Tibial artery (tissue), 4 donors: ENCODE data around the gene ACSM4.

Source experiments
- DNase-seq, 2 donors: peaks; one replicate each; pipeline ENCODE4 v3.0.0-alpha.2; 2019
- H3K27ac ChIP-seq, 2 donors: fragments of 200-600 bp; sonication (generic) in 1 of 2; 1 replicate in 1 of 2; 2 replicates in 1 of 2; pipeline ENCODE4 v1.5.1; 2018 to 2019; ENCODE audit warnings: mild to moderate bottlenecking in 1 of 2
- H3K27me3 ChIP-seq, 2 donors: fragments of 200-600 bp; sonication (generic) in 1 of 2; one replicate each; pipeline versions ENCODE4 v1.5.1 to v1.6.0; 2016 to 2019
- H3K36me3 ChIP-seq, 3 donors: fragments of 200-600 bp; sonication (generic) in 2 of 3; one replicate each; pipeline ENCODE4 v1.5.1; 2016 to 2019; ENCODE audit warnings: mild to moderate bottlenecking in 2 of 3
- H3K4me1 ChIP-seq, 4 donors: fragments of 200-600 bp; sonication (generic) in 2 of 4; 1 replicate in 3 of 4; 2 replicates in 1 of 4; pipeline ENCODE4 v1.5.1; 2016 to 2019
- H3K4me3 ChIP-seq, 2 donors: fragments of 200-600 bp; sonication (generic) in 1 of 2; 1 replicate in 1 of 2; 2 replicates in 1 of 2; pipeline ENCODE4 v1.5.1; 2018 to 2019; ENCODE audit warnings: mild to moderate bottlenecking in 2 of 2
- H3K9me3 ChIP-seq, 3 donors: fragments of 200-600 bp; sonication (generic) in 1 of 3; one replicate each; pipeline ENCODE4 v1.5.1; 2016 to 2019
- CTCF ChIP-seq, 2 experiments: fragments of 200-600 bp in 1 of 2; fragments of 450-650 bp in 1 of 2; IDR thresholded peaks; one replicate each; pipeline ENCODE4 v1.5.1; 2017 to 2019; ENCODE audit warnings: antibody characterized with exemption in 2 of 2, mild to moderate bottlenecking in 1 of 2, moderate library complexity in 1 of 2
- intact Hi-C: fragments of 100-400 bp; cut with DNase I; formaldehyde crosslinking; loops from one replicate; pipeline ENCODE4 v1.15.0; 2023; ENCODE audit warnings: low total_unique reads

The ACSM4 gene

GRCh38 chr12:7339675-7340074 lies 35.8 kb downstream of the ACSM4 start:
- intact Hi-C loops: no loop called here
- TF ChIP-seq CTCF (IDR thresholded peaks at IDR 0.05): no peak

GRCh38 chr12:7344833-7345606 lies 41.1 kb downstream of the ACSM4 start:
- no peak for DNase-seq
- H3K36me3 ChIP-seq: no peaks in the 10 kb centered on the region
- no peaks in the 10 kb centered on the region for H3K27me3 ChIP-seq
- intact Hi-C loops: no loop called here
- no peak overlapping the region for H3K4me3 ChIP-seq
- H3K9me3 ChIP-seq: peaks cover 0 to 10% (median 7%) of the 10 kb centered on the region in 3 donors
- TF ChIP-seq CTCF (IDR thresholded peaks at IDR 0.05): no peak
- no peak overlapping the region for H3K27ac ChIP-seq
- H3K4me1 ChIP-seq: no peaks in the 10 kb centered on the region

More at GRCh38 chr12:7339675-7340074, 35.8 kb downstream of the ACSM4 start:
- H3K4me3 ChIP-seq: no peak overlapping the region
- no peaks in the 10 kb centered on the region for H3K27me3 ChIP-seq
- H3K36me3 ChIP-seq: no peaks in the 10 kb centered on the region
- H3K27ac ChIP-seq: no peak overlapping the region
- DNase-seq: no peak
- H3K9me3 ChIP-seq: peaks cover 0 to 8% (median 5%) of the 10 kb centered on the region in 3 donors
- no peaks in the 10 kb centered on the region for H3K4me1 ChIP-seq

GRCh38 chr12:7346551-7347225 lies 42.8 kb downstream of the ACSM4 start:
- H3K27ac ChIP-seq: no peak overlapping the region
- no peak overlapping the region for H3K4me3 ChIP-seq
- H3K9me3 ChIP-seq: peaks cover 0 to 10% (median 7%) of the 10 kb centered on the region in 3 donors
- H3K4me1 ChIP-seq: no peaks in the 10 kb centered on the region
- no peak for DNase-seq
- no peaks in the 10 kb centered on the region for H3K36me3 ChIP-seq
- intact Hi-C loops: no loop called here
- no peaks in the 10 kb centered on the region for H3K27me3 ChIP-seq
- TF ChIP-seq CTCF (IDR thresholded peaks at IDR 0.05): no peak

GRCh38 chr12:7349418-7349817 lies 45.5 kb downstream of the ACSM4 start:
- Histone ChIP-seq H3K4me3 (no peak overlapping the region), H3K9me3 (peaks cover 0 to 5% (median 5%) of the 10 kb centered on the region in 3 donors), H3K36me3 (no peaks in the 10 kb centered on the region), H3K27me3 (no peaks in the 10 kb centered on the region), H3K27ac (no peak overlapping the region), H3K4me1 (no peaks in the 10 kb centered on the region)
- intact Hi-C loops: no loop called here
- TF ChIP-seq CTCF (IDR thresholded peaks at IDR 0.05): no peak
- DNase-seq: no peak

- no peak overlapping the region for H3K27ac ChIP-seq
- no peaks in the 10 kb centered on the region for H3K36me3 ChIP-seq
- no peak overlapping the region for H3K4me3 ChIP-seq
- H3K4me1 ChIP-seq: no peaks in the 10 kb centered on the region
- intact Hi-C loops: no loop called here
- H3K9me3 ChIP-seq: no peaks in the 10 kb centered on the region
- H3K27me3 ChIP-seq: no peaks in the 10 kb centered on the region
- no peak for DNase-seq
- TF ChIP-seq CTCF (IDR thresholded peaks at IDR 0.05): no peak
Observed at GRCh38 chr12:7351177-7351576, 47.3 kb downstream of the ACSM4 start.
